Smooth muscle cell (in vitro differentiated cells): ENCODE results near the gene TMSB10. TPM values are rescaled to one million over a fixed set of nuclear protein-coding genes. Genes with fewer than 3 reads are reported as not detected.
"Not testable (repeated sequence)": the region's sequence is repeated elsewhere in the genome, so short reads cannot be mapped to it uniquely, and the experiment has no call there.

ENCODE experiments used
- DNase-seq: peaks from one replicate; lab custom pipeline; 2025; ENCODE audit not compliant: unreplicated experiment; lab: John Stamatoyannopoulos, UW
- H2AFZ ChIP-seq: fragments of 200-600 bp; sonication (generic); 2 replicates; pipeline ENCODE4 v1.6.0; 2016; ENCODE audit warnings: antibody characterized with exemption, low read depth, mild to moderate bottlenecking
- H3F3A ChIP-seq: fragments of 200-600 bp; sonication (generic); 2 replicates; pipeline ENCODE4 v1.6.0; 2017; ENCODE audit warnings: antibody characterized with exemption, low read depth
- H3K27ac ChIP-seq: fragments of 200-600 bp; sonication (generic); 2 replicates; pipeline ENCODE4 v1.5.1; 2016; ENCODE audit warnings: low read depth, mild to moderate bottlenecking
- H3K27me3 ChIP-seq: fragments of 200-600 bp; sonication (generic); 2 replicates; pipeline ENCODE4 v1.6.1; 2016; ENCODE audit warnings: low read depth, mild to moderate bottlenecking
- H3K36me3 ChIP-seq: fragments of 200-600 bp; sonication (generic); 2 replicates; pipeline ENCODE4 v1.5.1; 2016; ENCODE audit warnings: low read depth
- H3K4me1 ChIP-seq: fragments of 200-600 bp; sonication (generic); 2 replicates; pipeline ENCODE4 v1.5.1; 2016; ENCODE audit warnings: low read depth
- H3K4me2 ChIP-seq: fragments of 200-600 bp; sonication (generic); 2 replicates; pipeline ENCODE4 v1.6.0; 2016; ENCODE audit warnings: mild to moderate bottlenecking
- H3K4me3 ChIP-seq: fragments of 200-600 bp; sonication (generic); 2 replicates; pipeline ENCODE4 v1.5.1; 2016; ENCODE audit warnings: mild to moderate bottlenecking
- H3K79me2 ChIP-seq: fragments of 200-600 bp; sonication (generic); 2 replicates; pipeline ENCODE4 v1.6.0; 2016; ENCODE audit warnings: low read depth, mild to moderate bottlenecking
- H3K9ac ChIP-seq: fragments of 200-600 bp; sonication (generic); 2 replicates; pipeline ENCODE4 v1.6.0; 2016; ENCODE audit warnings: low read depth
- H3K9me3 ChIP-seq: fragments of 200-600 bp; sonication (generic); replicated peaks from 2 replicates; pipeline ENCODE4 v1.5.1; 2016; ENCODE audit warnings: low read depth
- H4K20me1 ChIP-seq: fragments of 200-600 bp; sonication (generic); 2 replicates; pipeline ENCODE4 v1.6.0; 2016; ENCODE audit warnings: low read depth
- CTCF ChIP-seq: fragments of 200-600 bp; sonication (generic); IDR thresholded peaks from 2 replicates; pipeline ENCODE4 v1.5.1; 2017; ENCODE audit warnings: borderline replicate concordance, mild to moderate bottlenecking, antibody characterized with exemption; ENCODE audit not compliant: insufficient read depth, poor library complexity, severe bottlenecking
- WGBS: methylation state at CpG from one replicate; pipeline ENCODE4 v1.1.7; 2016; ENCODE audit warnings: low lambda C conversion rate; 5-methylcytosine and 5-hydroxymethylcytosine counted together
- polyA plus RNA-seq: library from polyadenylated mRNA; unstranded; fragments of >200 nt; fragmentation: Nextera tagmentation; extraction: Ambion mirVana; gene quantifications from 2 replicates; pipeline ENCODE4 v1.2.1, GENCODE V29; 2016
- total RNA-seq: library from RNA; depleted of rRNA; stranded (reverse); fragments of >200 nt; gene quantifications from 2 replicates; pipeline ENCODE4 v1.2.3, GENCODE V29; 2014

TMSB10 gene
- total and polyA plus RNA-seq, 2 experiments from 2014 or later: 5,517 to 8,051 TPM

GRCh38 chr2:84862006-84862405 is 43.5 kb upstream of the TMSB10 start:
- 83% methylated on average over 6 of the region's 6 CpGs for WGBS
- H3K27ac ChIP-seq: no peak overlapping the region

GRCh38 chr2:84865181-84865783 is 40.2 kb upstream of the TMSB10 start:
- Histone ChIP-seq H3K27me3 (peaks cover 5% of the 10 kb centered on the region), H3F3A (no peaks in the 10 kb centered on the region), H3K9me3 (no peaks in the 10 kb centered on the region), H3K4me3 (no peak overlapping the region), H3K79me2 (no peaks in the 10 kb centered on the region), H3K4me2 (no peak overlapping the region), H3K36me3 (no peaks in the 10 kb centered on the region), H3K27ac (no peak overlapping the region), H3K9ac (no peak overlapping the region), H2AFZ (no peak overlapping the region), H4K20me1 (no peaks in the 10 kb centered on the region), H3K4me1 (no peaks in the 10 kb centered on the region)
- DNase-seq: no peak
- 86% methylated on average over 6 of the region's 6 CpGs for WGBS
- peak; percentile 34 for TF ChIP-seq CTCF

More at GRCh38 chr2:84862006-84862405, 43.5 kb upstream of the TMSB10 start:
- Histone ChIP-seq H3K4me1 (no peaks in the 10 kb centered on the region), H3K9ac (no peak overlapping the region), H3K27me3 (peaks cover 4% of the 10 kb centered on the region), H2AFZ (no peak overlapping the region), H3K4me3 (no peak overlapping the region), H3K79me2 (no peaks in the 10 kb centered on the region), H3K4me2 (no peak overlapping the region), H3F3A (no peaks in the 10 kb centered on the region), H3K36me3 (no peaks in the 10 kb centered on the region), H3K9me3 (no peaks in the 10 kb centered on the region), H4K20me1 (no peaks in the 10 kb centered on the region)
- no peak for DNase-seq
- no peak for TF ChIP-seq CTCF

GRCh38 chr2:84866122-84866521 is 39.3 kb upstream of the TMSB10 start:
- Histone ChIP-seq H3K9ac (no peak overlapping the region), H3K36me3 (no peaks in the 10 kb centered on the region), H3K4me1 (no peaks in the 10 kb centered on the region), H3K27me3 (peaks cover 9% of the 10 kb centered on the region), H3K9me3 (no peaks in the 10 kb centered on the region), H4K20me1 (no peaks in the 10 kb centered on the region), H3K79me2 (no peaks in the 10 kb centered on the region), H3K4me3 (no peak overlapping the region), H2AFZ (no peak overlapping the region), H3K27ac (no peak overlapping the region), H3F3A (no peaks in the 10 kb centered on the region), H3K4me2 (no peak overlapping the region)
- 90% methylated on average over 3 of the region's 3 CpGs for WGBS
- no peak for DNase-seq
- no peak for TF ChIP-seq CTCF

GRCh38 chr2:84868327-84868726 is 37.1 kb upstream of the TMSB10 start:
- H3K4me2 ChIP-seq, H2AFZ ChIP-seq, H3K79me2 ChIP-seq, H4K20me1 ChIP-seq, H3K9me3 ChIP-seq, H3K36me3 ChIP-seq, H3K4me1 ChIP-seq, DNase-seq, H3K27ac ChIP-seq, H3K27me3 ChIP-seq, H3F3A ChIP-seq, H3K4me3 ChIP-seq, H3K9ac ChIP-seq: not testable (repeated sequence)
- WGBS: 92% methylated on average over 4 of the region's 4 CpGs
